Heart left ventricle (tissue), 16 donors: Measurements from ENCODE around the gene SLC35F1. TPM values are rescaled to one million over a fixed set of nuclear protein-coding genes. Genes with fewer than 3 reads are reported as not detected.

Source experiments
- ATAC-seq, 4 donors: fragments of 200-7000 bp; cut with Tn5 transposase; one replicate each; pipeline ENCODE4 v1.9.1; 2020 to 2022; ENCODE audit warnings: moderate library complexity in 4 of 4, mild to moderate bottlenecking in 3 of 4, moderate number of reproducible peaks in 1 of 4
- DNase-seq, 5 donors: peaks; one replicate each; pipeline ENCODE4 v3.0.0-alpha.2; 2020
- H3K27ac ChIP-seq, 12 donors: fragments of 200-600 bp; sonication (generic) in 4 of 12; one replicate each; pipeline versions ENCODE4 v1.5.0 to v1.8.0; 2016 to 2022; ENCODE audit warnings: mild to moderate bottlenecking in 2 of 12
- H3K27me3 ChIP-seq, 9 donors: fragments of 200-600 bp; sonication (generic) in 2 of 9; one replicate each; pipeline versions ENCODE4 v1.5.1 to v1.8.0; 2016 to 2022; ENCODE audit warnings: mild to moderate bottlenecking in 3 of 9
- H3K36me3 ChIP-seq, 9 donors: fragments of 200-600 bp; sonication (generic) in 2 of 9; one replicate each; pipeline versions ENCODE4 v1.5.0 to v1.8.0; 2018 to 2022; ENCODE audit warnings: mild to moderate bottlenecking in 2 of 9
- H3K4me1 ChIP-seq, 12 donors: fragments of 200-600 bp; sonication (generic) in 4 of 12; one replicate each; pipeline versions ENCODE4 v1.5.0 to v1.8.0; 2016 to 2022; ENCODE audit warnings: mild to moderate bottlenecking in 3 of 12
- H3K4me3 ChIP-seq, 12 donors: fragments of 200-600 bp; sonication (generic) in 4 of 12; one replicate each; pipeline versions ENCODE4 v1.5.0 to v1.8.0; 2017 to 2022; ENCODE audit warnings: mild to moderate bottlenecking in 9 of 12, moderate library complexity in 4 of 12
- H3K9me3 ChIP-seq, 12 donors: fragments of 200-600 bp; sonication (generic) in 4 of 12; one replicate each; pipeline versions ENCODE4 v1.5.0 to v1.8.0; 2016 to 2022; ENCODE audit warnings: mild to moderate bottlenecking in 1 of 12
- CTCF ChIP-seq, 12 donors: fragments of 200-600 bp; sonication (generic) in 4 of 12; IDR thresholded peaks; one replicate each; pipeline versions ENCODE4 v1.5.0 to v1.8.0; 2018 to 2022; ENCODE audit warnings: antibody characterized with exemption in 12 of 12, mild to moderate bottlenecking in 5 of 12
- POLR2A ChIP-seq, 2 donors: fragments of 450-650 bp; IDR thresholded peaks; one replicate each; pipeline ENCODE4 v1.6.1; 2017; ENCODE audit warnings: antibody characterized with exemption in 2 of 2, mild to moderate bottlenecking in 2 of 2, moderate library complexity in 2 of 2
- WGBS, 4 donors: extraction: QIAGEN DNeasy Blood & Tissue Kit in 2 of 4; methylation state at CpG; one replicate each; pipeline versions ENCODE4 v1.1.5 to v1.1.7; 2013 to 2018; 5-methylcytosine and 5-hydroxymethylcytosine counted together
- intact Hi-C, 10 donors: fragments of 100-400 bp; cut with DNase I; formaldehyde crosslinking; loops; one replicate each; pipeline versions ENCODE4 v1.11.1 to v1.14.2; 2022
- polyA plus RNA-seq, 2 donors: library from polyadenylated mRNA; stranded (reverse); fragments of 200-250 nt; gene quantifications; one replicate each; pipeline ENCODE4 v1.2.3, GENCODE V29; 2013
- total RNA-seq, 9 donors: library from RNA; depleted of rRNA in 2 of 9; stranded (reverse); fragments of >200 nt in 2 of 9; fragmentation: NEBNext Ultra II Directional in 3 of 9; extraction: Animal tissue kit (Norgen Biotek cat#: 25700) in 3 of 9; gene quantifications; one replicate each; pipeline versions ENCODE4 v1.1.0 to v1.2.4, GENCODE V29; 2016 to 2023
- donor health status: ischemic (EF 13 %, LVEDD 7.1; RV severe dilation, severe dysfunction).
- donor health status: healthy with polysubstance abuse.
- donor health status: DM: no; HTN: yes; CAD: no.
- donor health status: DM: no; HTN: no; CAD: no.
- donor health status: ischemic (EF 25% LVEDD 6.9; RV normal size, moderate dysfunction).
- donor health status: ischemic (EF 25% LVEDD 5.7; RV mildly dilated, moderate dysfunction).
- donor health status: healthy.
- donor health status: DM: yes; HTN: yes; CAD: no.
- donor health status: ischemic (EF 35%, LVEDD 5.7; RV mildly dilated, moderate dysfunction).
- donor health status: nonischemic (EF 11% LVEDD 7.7; RV severe dilation, severe dysfunction).
- donor health status: DM: yes; HTN: yes; CAD: no.
- donor health status: PGD.
- donor health status: ischemic (EF 29% LVEDD 5.4; RV normal size, mild dysfunction).
- donor health status: nonischemic (EF 23%, LVEDD 6.1; RV moderate dilation, normal function).

The SLC35F1 gene
- total and polyA plus RNA-seq, 11 donors: 1.1 to 11.6 (median 5.0) TPM

- H3K27me3 ChIP-seq: peaks cover 0 to 5% (median 0%) of the 10 kb centered on the region in 9 donors
- no peaks in the 10 kb centered on the region for H3K36me3 ChIP-seq
- intact Hi-C loops: no loop called here
- no peak overlapping the region for H3K27ac ChIP-seq
- no peaks in the 10 kb centered on the region for H3K9me3 ChIP-seq
- ATAC-seq: no peak
- no peaks in the 10 kb centered on the region for H3K4me1 ChIP-seq
- DNase-seq: no peak
- 86 to 89% (median 87%) methylated on average over 5 of the region's 5 CpGs for WGBS, 4 donors
- no peak overlapping the region for H3K4me3 ChIP-seq
- no peak for TF ChIP-seq CTCF (IDR thresholded peaks at IDR 0.05)
- no peak for TF ChIP-seq POLR2A (IDR thresholded peaks at IDR 0.05)
Measured at GRCh38 chr6:118246406-118246805, 339.3 kb downstream of the SLC35F1 start.

- no peaks in the 10 kb centered on the region for H3K9me3 ChIP-seq
- WGBS, 4 donors: 88 to 97% (median 91%) methylated on average over 1 of the region's 1 CpG
- no peak for DNase-seq
Measured at GRCh38 chr6:118248171-118248570, 341.1 kb downstream of the SLC35F1 start.

GRCh38 chr6:118249680-118250079 lies 342.6 kb downstream of the SLC35F1 start:
- Histone ChIP-seq H3K9me3 (no peaks in the 10 kb centered on the region), H3K36me3 (no peaks in the 10 kb centered on the region), H3K27ac (no peak overlapping the region), H3K27me3 (peaks cover 0 to 5% (median 0%) of the 10 kb centered on the region in 9 donors), H3K4me3 (no peak overlapping the region), H3K4me1 (no peaks in the 10 kb centered on the region)
- no peak for DNase-seq
- intact Hi-C loops: no loop called here
- TF ChIP-seq CTCF (IDR thresholded peaks at IDR 0.05) (no peak), POLR2A (IDR thresholded peaks at IDR 0.05) (no peak)
- no peak for ATAC-seq
- 46 to 58% (median 51%) methylated on average over 5 of the region's 5 CpGs for WGBS, 4 donors

More at GRCh38 chr6:118248171-118248570, 341.1 kb downstream of the SLC35F1 start:
- Histone ChIP-seq H3K4me3 (no peak overlapping the region), H3K27me3 (peaks cover 0 to 5% (median 0%) of the 10 kb centered on the region in 9 donors), H3K4me1 (no peaks in the 10 kb centered on the region), H3K27ac (no peak overlapping the region), H3K36me3 (no peaks in the 10 kb centered on the region)
- no peak for ATAC-seq
- no peak for TF ChIP-seq CTCF (IDR thresholded peaks at IDR 0.05)
- no peak for TF ChIP-seq POLR2A (IDR thresholded peaks at IDR 0.05)
- intact Hi-C loops: no loop called here

- DNase-seq: no peak
- Histone ChIP-seq H3K36me3 (no peaks in the 10 kb centered on the region), H3K27ac (no peak overlapping the region), H3K4me3 (no peak overlapping the region), H3K9me3 (no peaks in the 10 kb centered on the region), H3K4me1 (no peaks in the 10 kb centered on the region), H3K27me3 (no peaks in the 10 kb centered on the region)
- 81 to 90% (median 87%) methylated on average over 1 of the region's 1 CpG for WGBS, 4 donors
- no peak for ATAC-seq
- TF ChIP-seq POLR2A (IDR thresholded peaks at IDR 0.05): no peak
- no peak for TF ChIP-seq CTCF (IDR thresholded peaks at IDR 0.05)
- intact Hi-C loops: no loop called here
Measured at GRCh38 chr6:118252474-118252873, 345.4 kb downstream of the SLC35F1 start.
